Loucy (cell line): ENCODE data around the gene PRSS2.

ENCODE experiments used
- H2AFZ ChIP-seq: fragments of 200-600 bp; sonication (generic); 2 replicates; pipeline ENCODE4 v1.6.0; 2016; ENCODE audit warnings: antibody characterized with exemption, mild to moderate bottlenecking, low read length, moderate library complexity
- H3F3A ChIP-seq: fragments of 200-600 bp; 2 replicates; pipeline ENCODE4 v1.6.0; 2016; ENCODE audit warnings: antibody characterized with exemption, low read depth, mild to moderate bottlenecking
- H3K27me3 ChIP-seq: fragments of 200-600 bp; sonication (generic); 2 replicates; pipeline ENCODE4 v1.6.1; 2014; ENCODE audit warnings: low read length, mild to moderate bottlenecking; ENCODE audit not compliant: insufficient read depth, poor library complexity, severe bottlenecking
- H3K36me3 ChIP-seq: fragments of 200-600 bp; sonication (generic); 2 replicates; pipeline ENCODE4 v1.6.1; 2016; ENCODE audit warnings: low read length; ENCODE audit not compliant: insufficient read depth
- H3K4me1 ChIP-seq: fragments of 200-600 bp; sonication (generic); 2 replicates; pipeline ENCODE4 v1.5.1; 2014; ENCODE audit warnings: low read length, mild to moderate bottlenecking; ENCODE audit not compliant: insufficient read depth, poor library complexity, severe bottlenecking
- H3K4me2 ChIP-seq: fragments of 200-600 bp; sonication (generic); 2 replicates; pipeline ENCODE4 v1.6.0; 2014; ENCODE audit warnings: antibody characterized with exemption, low read length, low read depth, mild to moderate bottlenecking; ENCODE audit not compliant: poor library complexity, severe bottlenecking
- H3K4me3 ChIP-seq: fragments of 200-600 bp; sonication (generic); 2 replicates; pipeline ENCODE4 v1.5.1; 2014; ENCODE audit warnings: low read length, mild to moderate bottlenecking, mixed read lengths; ENCODE audit not compliant: poor library complexity, severe bottlenecking
- H3K79me2 ChIP-seq: fragments of 200-600 bp; sonication (generic); 2 replicates; pipeline ENCODE4 v1.6.1; 2014; ENCODE audit warnings: low read length; ENCODE audit not compliant: insufficient read depth
- H3K9ac ChIP-seq: fragments of 200-600 bp; sonication (generic); 2 replicates; pipeline ENCODE4 v1.6.0; 2014; ENCODE audit warnings: mild to moderate bottlenecking, low read depth, low read length, moderate library complexity; ENCODE audit not compliant: poor library complexity, severe bottlenecking
- H3K9me2 ChIP-seq: fragments of 200-600 bp; sonication (generic); replicated peaks from 2 replicates; pipeline ENCODE4 v1.6.1; 2016; ENCODE audit warnings: low read depth, low read length, mixed read lengths
- H3K9me3 ChIP-seq: fragments of 200-600 bp; sonication (generic); 2 replicates; pipeline ENCODE4 v1.6.1; 2014; ENCODE audit warnings: mild to moderate bottlenecking, antibody characterized with exemption, low read length, low read depth; ENCODE audit not compliant: insufficient read depth
- H4K20me1 ChIP-seq: fragments of 200-600 bp; sonication (generic); 2 replicates; pipeline ENCODE4 v1.6.0; 2014; ENCODE audit warnings: antibody characterized with exemption, low read length, mild to moderate bottlenecking; ENCODE audit not compliant: insufficient read depth, poor library complexity, severe bottlenecking
- CTCF ChIP-seq: fragments of 200-600 bp; sonication (generic); conservative IDR thresholded peaks from 2 replicates; pipeline ENCODE4 v1.5.1; 2014; ENCODE audit warnings: mild to moderate bottlenecking, antibody characterized with exemption, low read length
- EZH2phosphoT487 ChIP-seq: fragments of 200-600 bp; IDR thresholded peaks from 2 replicates; pipeline ENCODE4 v1.6.1; 2018; ENCODE audit warnings: antibody characterized with exemption, mild to moderate bottlenecking, moderate library complexity, borderline replicate concordance

The PRSS2 gene

DNA sequence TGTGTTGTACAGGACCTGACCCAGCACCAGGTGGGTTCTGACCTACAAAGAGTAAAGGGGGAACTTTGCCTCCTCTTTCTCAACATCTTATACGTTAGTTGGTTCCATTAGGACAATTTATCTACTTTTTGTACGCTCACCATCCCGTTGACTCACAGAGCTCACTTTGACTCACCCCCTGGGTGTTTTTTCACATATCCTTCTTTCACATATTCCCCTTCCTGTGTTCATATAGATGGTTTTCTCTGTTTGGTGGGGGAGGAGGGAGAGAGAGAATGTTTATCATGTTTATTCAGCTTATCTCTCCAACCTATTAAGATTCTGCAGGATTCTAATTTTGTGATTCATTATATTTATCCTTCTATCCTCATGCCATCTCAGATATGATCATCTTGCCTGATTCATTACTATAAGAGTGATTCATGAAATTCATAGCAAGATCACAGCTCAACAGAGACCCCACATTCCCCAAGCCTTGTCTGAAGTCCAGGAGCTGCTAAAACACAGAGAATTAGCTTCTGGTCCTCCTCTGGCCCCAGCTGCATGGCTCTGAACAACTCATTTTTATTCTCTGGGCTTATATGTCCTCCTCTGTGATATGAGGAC is 37.2 kb downstream of the PRSS2 start:
- Histone ChIP-seq H3K9ac (peak overlapping the region; percentile 100), H3K27me3 (no peaks in the 10 kb centered on the region), H4K20me1 (no peaks in the 10 kb centered on the region), H3K36me3 (peaks cover 8% of the 10 kb centered on the region), H3K79me2 (peaks cover 67% of the 10 kb centered on the region), H2AFZ (no peak overlapping the region), H3K4me2 (peak overlapping the region; percentile 100), H3F3A (peaks cover 44% of the 10 kb centered on the region), H3K9me3 (no peaks in the 10 kb centered on the region), H3K4me3 (peak overlapping the region; percentile 56), H3K9me2 (no peaks in the 10 kb centered on the region), H3K4me1 (peaks cover 95% of the 10 kb centered on the region)
- TF ChIP-seq CTCF (no peak), EZH2phosphoT487 (no peak)

DNA sequence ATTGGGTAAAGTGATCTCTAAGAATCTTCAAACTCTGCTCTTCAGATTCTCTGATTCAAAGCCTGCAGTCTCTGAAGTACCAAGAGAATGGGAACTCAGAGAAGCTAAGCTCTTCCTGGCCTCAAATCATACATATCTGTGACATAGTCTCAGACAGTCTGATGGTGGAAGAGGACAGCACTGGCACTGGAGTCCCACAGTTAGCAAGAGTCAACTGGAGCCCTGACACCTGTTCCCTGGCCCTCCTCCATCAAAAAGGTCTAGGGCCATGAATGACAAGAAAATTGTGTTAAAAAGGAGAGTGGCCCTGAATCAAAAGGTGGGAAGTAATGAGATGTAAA is 37.7 kb downstream of the PRSS2 start:
- no peaks in the 10 kb centered on the region for H3K27me3 ChIP-seq
- H3K9ac ChIP-seq: peak overlapping the region; percentile 100
- no peaks in the 10 kb centered on the region for H4K20me1 ChIP-seq
- H3K79me2 ChIP-seq: peaks cover 66% of the 10 kb centered on the region
- peak overlapping the region; percentile 56 for H3K4me3 ChIP-seq
- no peaks in the 10 kb centered on the region for H3K9me3 ChIP-seq
- peaks cover 95% of the 10 kb centered on the region for H3K4me1 ChIP-seq
- TF ChIP-seq EZH2phosphoT487 (no peak), CTCF (no peak)
- peak overlapping the region; percentile 100 for H3K4me2 ChIP-seq
- no peak overlapping the region for H2AFZ ChIP-seq
- no peaks in the 10 kb centered on the region for H3K9me2 ChIP-seq
- H3K36me3 ChIP-seq: peaks cover 3% of the 10 kb centered on the region
- peaks cover 39% of the 10 kb centered on the region for H3F3A ChIP-seq

DNA sequence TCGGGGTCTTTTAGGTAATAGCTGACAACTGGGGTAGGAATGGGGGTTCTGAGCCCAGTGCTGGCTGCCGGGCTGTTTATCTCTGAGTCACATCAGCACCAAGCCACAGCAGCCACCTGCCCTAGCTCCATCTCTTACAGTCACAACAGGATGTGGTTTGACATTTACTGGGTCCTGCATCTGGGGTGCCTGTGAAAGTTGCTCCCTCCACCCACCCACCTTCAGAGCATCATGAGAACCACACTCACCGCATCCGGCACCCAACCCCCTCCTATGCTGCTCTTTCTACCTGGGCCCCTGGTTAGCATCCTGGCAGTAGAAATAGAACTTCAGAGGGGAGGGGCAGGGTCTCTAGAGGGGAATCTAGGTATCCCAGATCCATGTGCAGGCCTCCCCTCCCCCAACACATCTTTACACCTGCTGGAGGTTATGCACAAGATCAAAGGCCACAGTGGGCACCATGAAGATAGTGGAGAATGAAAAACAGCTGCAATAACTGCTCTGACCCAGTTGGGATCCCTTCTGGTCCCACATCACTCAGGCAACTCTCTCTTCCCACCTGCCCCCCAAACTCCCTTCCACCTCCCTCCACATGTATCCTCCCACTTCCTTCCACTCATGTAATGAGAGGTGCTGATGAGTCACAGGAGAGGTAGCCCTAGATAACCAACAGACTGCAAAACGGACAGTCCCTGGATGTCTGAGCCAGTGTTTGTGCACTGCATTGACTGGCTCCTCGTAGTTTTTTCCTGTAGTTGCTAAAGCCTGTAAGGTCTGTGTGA is 38.2 kb downstream of the PRSS2 start:
- Histone ChIP-seq H3K9ac (peak overlapping the region; percentile 100), H3K36me3 (no peaks in the 10 kb centered on the region; the same call in 1 of the 2 replicates), H4K20me1 (no peaks in the 10 kb centered on the region), H3K79me2 (peaks cover 60% of the 10 kb centered on the region), H3K4me1 (peaks cover 95% of the 10 kb centered on the region), H3K9me3 (no peaks in the 10 kb centered on the region), H3K27me3 (no peaks in the 10 kb centered on the region), H3K4me3 (peak overlapping the region; percentile 70), H3K9me2 (no peaks in the 10 kb centered on the region), H3F3A (peaks cover 33% of the 10 kb centered on the region), H3K4me2 (peak overlapping the region; percentile 100), H2AFZ (no peak overlapping the region)
- no peak for TF ChIP-seq EZH2phosphoT487

DNA sequence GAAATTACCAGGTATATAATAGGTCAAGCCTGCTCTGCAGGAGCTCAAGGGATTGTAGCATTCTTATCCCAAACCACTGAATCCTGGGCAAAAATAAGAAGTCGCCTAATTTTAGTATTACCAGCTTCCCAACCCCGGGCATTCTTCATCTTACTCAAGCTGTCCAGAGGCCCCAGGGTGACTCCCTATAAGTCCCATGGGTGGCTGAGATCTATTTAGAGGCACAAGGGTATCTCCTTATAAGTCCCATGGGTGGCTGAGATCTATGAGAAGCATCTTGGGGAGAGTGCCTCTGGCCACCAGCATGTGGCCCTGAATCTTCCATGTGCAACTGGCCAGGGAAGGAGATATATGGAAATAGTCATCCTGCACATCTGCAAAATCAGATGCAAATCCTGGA is 38.9 kb downstream of the PRSS2 start:
- Histone ChIP-seq H3K9me2 (no peaks in the 10 kb centered on the region), H3K36me3 (no peaks in the 10 kb centered on the region), H3K4me3 (peak overlapping the region; percentile 70), H2AFZ (no peak overlapping the region), H3F3A (peaks cover 31% of the 10 kb centered on the region), H3K9me3 (no peaks in the 10 kb centered on the region), H3K4me2 (peak overlapping the region; percentile 82), H4K20me1 (no peaks in the 10 kb centered on the region), H3K27me3 (no peaks in the 10 kb centered on the region), H3K4me1 (peaks cover 93% of the 10 kb centered on the region), H3K79me2 (peaks cover 57% of the 10 kb centered on the region), H3K9ac (peak overlapping the region; percentile 97)
- no peak for TF ChIP-seq EZH2phosphoT487
- no peak for TF ChIP-seq CTCF
